ENCODE results near the gene GBA2.

GRCh38 chr9:35790025-35790384 is 41.0 kb upstream of the GBA2 start:
- TF ChIP-seq CTCF (optimal IDR thresholded peaks at IDR 0.05 in 1 of 3, IDR thresholded peaks at IDR 0.05 in 1 of 3, conservative IDR thresholded peaks at IDR 0.05 in 1 of 3; ENCODE audit: extremely low read depth in 1 of 3, insufficient read depth in 2 of 3, low read length in 3 of 3) (no peak), EZH2 (IDR thresholded peaks at IDR 0.05; ENCODE audit: low read length) (no peak)
